Neural crest cell (in vitro differentiated cells): ENCODE data around the gene DDX39B. TPM values are rescaled to one million over a fixed set of nuclear protein-coding genes. Genes with fewer than 3 reads are reported as not detected.

Experiments
- DNase-seq: peaks from one replicate; pipeline ENCODE4 v3.0.0; 2021; ENCODE audit warnings: low read depth, mixed read lengths, low spot score
- H3K27ac Mint-ChIP-seq: one replicate; pipeline ENCODE4 v1.8.0; 2021; ENCODE audit warnings: mild to moderate bottlenecking, mixed read lengths; ENCODE audit not compliant: unreplicated experiment
- H3K27me3 Mint-ChIP-seq: 2 replicates; pipeline ENCODE4 v1.8.0; 2021; ENCODE audit warnings: low read depth, mild to moderate bottlenecking, mixed read lengths
- H3K36me3 Mint-ChIP-seq: 2 replicates; pipeline ENCODE4 v1.8.0; 2021; ENCODE audit warnings: low read depth, mild to moderate bottlenecking, mixed read lengths
- H3K4me1 Mint-ChIP-seq: 2 replicates; pipeline ENCODE4 v1.8.0; 2021; ENCODE audit warnings: mixed read lengths
- H3K4me3 Mint-ChIP-seq: one replicate; pipeline ENCODE4 v1.8.0; 2021; ENCODE audit warnings: mild to moderate bottlenecking, mixed read lengths
- H3K9me3 Mint-ChIP-seq: 2 replicates; pipeline ENCODE4 v1.8.0; 2021; ENCODE audit warnings: mixed read lengths
- total RNA-seq: library from RNA; stranded (reverse); gene quantifications from 2 replicates; pipeline ENCODE4 v1.2.1, GENCODE V29; 2021
- TF ChIP-seq, protein P1 (sequence below): fragments of 200-600 bp; sonication (generic); conservative IDR thresholded peaks from 2 replicates; pipeline ENCODE4 v1.5.0; 2021; ENCODE audit warnings: antibody characterized with exemption, mild to moderate bottlenecking

The DDX39B gene
- total RNA-seq, 1 donor from 2014 or later = 881 TPM

DNA sequence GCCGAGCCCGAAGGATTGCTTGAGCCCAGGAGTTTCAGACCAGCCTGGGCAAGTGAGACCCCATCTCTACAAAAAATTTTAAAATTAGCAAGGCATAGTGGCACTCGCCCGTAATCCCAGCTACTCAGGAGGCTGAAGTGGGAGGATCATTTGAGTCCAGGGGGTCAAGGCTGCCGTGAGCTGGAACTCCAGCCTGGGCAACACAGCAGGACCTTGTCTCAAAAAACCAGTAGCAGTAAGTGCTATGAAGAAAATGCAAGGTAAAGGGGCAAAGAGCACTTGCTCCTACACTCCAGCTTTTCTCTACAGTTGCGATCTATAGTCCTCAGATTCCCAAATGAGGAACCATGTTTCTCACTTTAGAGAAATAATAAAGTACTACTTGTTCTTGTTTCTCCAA, 1.8 kb upstream of the DDX39B start:
- TF ChIP-seq, protein P1, sequence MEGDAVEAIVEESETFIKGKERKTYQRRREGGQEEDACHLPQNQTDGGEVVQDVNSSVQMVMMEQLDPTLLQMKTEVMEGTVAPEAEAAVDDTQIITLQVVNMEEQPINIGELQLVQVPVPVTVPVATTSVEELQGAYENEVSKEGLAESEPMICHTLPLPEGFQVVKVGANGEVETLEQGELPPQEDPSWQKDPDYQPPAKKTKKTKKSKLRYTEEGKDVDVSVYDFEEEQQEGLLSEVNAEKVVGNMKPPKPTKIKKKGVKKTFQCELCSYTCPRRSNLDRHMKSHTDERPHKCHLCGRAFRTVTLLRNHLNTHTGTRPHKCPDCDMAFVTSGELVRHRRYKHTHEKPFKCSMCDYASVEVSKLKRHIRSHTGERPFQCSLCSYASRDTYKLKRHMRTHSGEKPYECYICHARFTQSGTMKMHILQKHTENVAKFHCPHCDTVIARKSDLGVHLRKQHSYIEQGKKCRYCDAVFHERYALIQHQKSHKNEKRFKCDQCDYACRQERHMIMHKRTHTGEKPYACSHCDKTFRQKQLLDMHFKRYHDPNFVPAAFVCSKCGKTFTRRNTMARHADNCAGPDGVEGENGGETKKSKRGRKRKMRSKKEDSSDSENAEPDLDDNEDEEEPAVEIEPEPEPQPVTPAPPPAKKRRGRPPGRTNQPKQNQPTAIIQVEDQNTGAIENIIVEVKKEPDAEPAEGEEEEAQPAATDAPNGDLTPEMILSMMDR = no peak
- Mint-ChIP-seq H3K4me1 (peaks cover 71% of the 10 kb centered on the region), H3K4me3 (peak overlapping the region; percentile 100), H3K27ac (no peak overlapping the region), H3K36me3 (peaks cover 24% of the 10 kb centered on the region), H3K9me3 (no peaks in the 10 kb centered on the region), H3K27me3 (no peaks in the 10 kb centered on the region)
- no peak for DNase-seq

DNA sequence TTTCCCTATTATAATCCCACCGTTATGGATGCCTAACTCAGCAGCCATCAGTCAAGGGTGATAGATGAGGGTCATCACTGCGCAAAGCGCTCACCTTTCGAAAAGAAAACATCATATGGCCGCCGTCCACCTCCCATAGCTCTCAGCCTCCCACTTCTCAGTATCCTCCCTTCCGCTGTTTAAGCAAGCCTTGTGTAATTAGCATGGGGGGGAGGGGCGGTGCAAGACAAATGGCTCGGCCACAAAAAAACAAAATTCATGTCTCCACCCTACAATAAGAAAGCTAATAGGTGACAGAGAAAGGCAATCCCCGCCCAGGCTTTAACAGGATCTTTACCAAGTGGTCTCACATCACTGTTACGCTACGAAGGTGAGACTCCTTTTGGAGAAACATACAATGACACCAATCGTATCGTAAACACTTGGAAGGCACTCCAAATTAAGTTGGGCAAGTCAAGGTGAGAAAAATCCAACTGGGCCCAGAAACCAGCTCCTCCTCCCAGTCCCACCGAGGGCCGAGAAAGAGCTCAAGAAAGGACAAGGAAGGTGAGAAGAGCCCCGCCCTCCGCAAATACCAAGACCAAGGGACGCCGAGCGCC, 645 bp downstream of the DDX39B start:
- TF ChIP-seq, protein P1 = no peak
- peaks cover 35% of the 10 kb centered on the region for H3K36me3 Mint-ChIP-seq
- H3K9me3 Mint-ChIP-seq = no peaks in the 10 kb centered on the region
- H3K4me1 Mint-ChIP-seq = peaks cover 57% of the 10 kb centered on the region
- peak overlapping the region; percentile 100 for H3K27ac Mint-ChIP-seq
- H3K4me3 Mint-ChIP-seq = peak overlapping the region; percentile 100
- DNase-seq = no peak
- H3K27me3 Mint-ChIP-seq = no peaks in the 10 kb centered on the region

DNA sequence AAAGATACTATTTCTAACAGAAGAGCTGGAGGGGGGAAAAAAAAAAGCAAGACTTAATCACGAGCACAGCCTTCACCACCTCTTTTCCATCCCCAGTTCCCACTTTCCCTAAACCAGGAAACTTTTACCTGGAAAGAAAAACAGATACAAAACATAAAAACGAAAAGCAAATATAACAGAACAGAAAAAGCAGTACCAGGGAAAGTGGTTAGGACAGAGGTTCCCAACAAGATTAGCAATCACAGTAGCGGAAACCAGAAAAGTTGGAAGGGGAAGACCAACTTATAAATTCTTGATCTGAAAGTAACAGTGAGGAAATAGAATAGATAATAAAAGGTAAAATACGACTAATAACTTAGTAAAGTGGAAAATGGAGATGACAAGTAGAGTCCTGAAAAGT, 1.2 kb downstream of the DDX39B start:
- peak overlapping the region; percentile 100 for H3K4me3 Mint-ChIP-seq
- H3K27ac Mint-ChIP-seq = peak overlapping the region; percentile 100
- DNase-seq = no peak
- H3K9me3 Mint-ChIP-seq = no peaks in the 10 kb centered on the region
- peaks cover 40% of the 10 kb centered on the region for H3K36me3 Mint-ChIP-seq
- no peaks in the 10 kb centered on the region for H3K27me3 Mint-ChIP-seq
- peaks cover 57% of the 10 kb centered on the region for H3K4me1 Mint-ChIP-seq
- TF ChIP-seq, protein P1 = no peak

DNA sequence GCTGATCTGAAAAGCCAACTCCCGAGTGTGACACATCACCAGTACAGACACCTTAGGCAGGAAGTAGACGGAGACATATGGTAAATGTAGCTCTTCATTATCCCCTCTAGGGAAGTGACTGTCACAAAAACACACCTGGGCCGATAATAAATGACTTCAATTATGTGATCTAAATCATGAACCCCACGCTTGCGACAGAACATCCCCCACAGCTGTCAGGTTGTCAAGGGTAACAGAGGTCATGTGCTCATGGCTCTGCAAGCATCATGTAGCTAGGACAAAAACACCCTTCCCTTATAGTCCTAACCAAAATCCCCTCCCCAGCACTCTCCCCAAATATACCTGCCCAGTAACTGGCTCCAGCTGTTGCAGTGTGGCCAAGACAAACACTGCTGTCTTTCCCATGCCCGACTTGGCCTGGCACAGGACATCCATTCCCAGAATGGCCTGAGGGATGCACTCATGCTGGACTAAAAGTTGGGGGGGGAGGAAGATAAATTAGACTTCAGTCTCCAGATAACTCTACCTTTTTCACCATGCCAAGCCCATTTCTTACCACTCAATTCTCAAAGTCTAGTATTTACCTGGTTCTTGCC, 2.9 kb downstream of the DDX39B start:
- Mint-ChIP-seq H3K4me3 (peak overlapping the region; percentile 100), H3K27ac (no peak overlapping the region), H3K27me3 (no peaks in the 10 kb centered on the region), H3K9me3 (no peaks in the 10 kb centered on the region), H3K4me1 (peaks cover 61% of the 10 kb centered on the region), H3K36me3 (peaks cover 52% of the 10 kb centered on the region)
- TF ChIP-seq, protein P1 = no peak
- DNase-seq = no peak

DNA sequence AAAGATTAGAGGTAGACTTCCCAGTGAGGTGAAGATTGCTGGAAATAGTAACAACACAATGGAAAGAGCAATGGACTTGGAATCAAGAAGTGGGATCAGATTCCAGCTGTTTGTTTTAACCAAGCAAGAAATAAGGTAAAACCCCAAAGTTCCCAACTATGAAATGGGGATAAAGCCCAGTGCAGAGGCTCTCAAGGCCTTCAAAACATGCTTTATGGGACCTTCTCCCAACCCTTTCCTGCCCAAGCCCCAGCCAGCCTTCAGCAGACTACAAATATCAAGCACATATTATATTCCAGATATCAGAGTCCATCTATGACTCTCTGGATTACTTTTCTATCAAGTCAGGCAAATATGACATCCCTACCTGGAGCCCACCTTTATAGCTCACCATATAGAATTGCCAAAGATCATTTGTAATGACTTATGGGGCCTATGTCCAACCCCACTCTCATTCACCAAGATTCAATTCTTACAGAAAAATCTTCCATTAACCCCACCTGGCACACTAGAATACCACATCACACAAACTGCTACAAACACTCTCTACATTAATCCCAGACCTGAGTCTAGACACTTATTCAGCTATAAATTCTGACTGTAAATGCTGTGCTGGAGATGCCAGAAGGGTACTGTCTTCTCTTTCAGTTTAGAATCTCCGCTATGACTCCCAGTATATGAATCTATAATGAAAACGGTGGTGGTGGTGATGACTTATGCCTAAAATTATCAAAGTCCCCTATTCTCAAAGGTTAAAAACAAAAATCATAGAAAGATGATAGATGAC, 6.1 kb downstream of the DDX39B start:
- Mint-ChIP-seq H3K4me1 (peaks cover 55% of the 10 kb centered on the region), H3K4me3 (peak overlapping the region; percentile 65), H3K36me3 (peaks cover 61% of the 10 kb centered on the region), H3K9me3 (no peaks in the 10 kb centered on the region), H3K27ac (no peak overlapping the region), H3K27me3 (no peaks in the 10 kb centered on the region)
- DNase-seq = no peak
- TF ChIP-seq, protein P1 = no peak
